GM12892 (cell line): ENCODE measurements around the gene TPSAB1.

Experiments used
- DNase-seq: peaks from one replicate; pipeline ENCODE4 v3.0.0; 2011; ENCODE audit not compliant: insufficient read length
- FAIRE-seq: peaks from 2 replicates; lab custom pipeline; 2011; peaks lifted over from hg19 to GRCh38; lab: Jason Lieb, UNC
- POLR2A ChIP-seq: IDR thresholded peaks from 2 replicates; pipeline ENCODE4 v1.6.1; 2011; ENCODE audit warnings: low read depth, low read length, control low read depth
- POLR2AphosphoS5 ChIP-seq: IDR thresholded peaks from 2 replicates; pipeline ENCODE4 v1.6.1; 2011; ENCODE audit warnings: low read depth, low read length, control low read depth
- TAF1 ChIP-seq: IDR thresholded peaks from 2 replicates; pipeline ENCODE4 v1.6.1; 2011; ENCODE audit warnings: low read depth, mild to moderate bottlenecking, control low read depth, low read length, borderline replicate concordance

TPSAB1 gene

DNA sequence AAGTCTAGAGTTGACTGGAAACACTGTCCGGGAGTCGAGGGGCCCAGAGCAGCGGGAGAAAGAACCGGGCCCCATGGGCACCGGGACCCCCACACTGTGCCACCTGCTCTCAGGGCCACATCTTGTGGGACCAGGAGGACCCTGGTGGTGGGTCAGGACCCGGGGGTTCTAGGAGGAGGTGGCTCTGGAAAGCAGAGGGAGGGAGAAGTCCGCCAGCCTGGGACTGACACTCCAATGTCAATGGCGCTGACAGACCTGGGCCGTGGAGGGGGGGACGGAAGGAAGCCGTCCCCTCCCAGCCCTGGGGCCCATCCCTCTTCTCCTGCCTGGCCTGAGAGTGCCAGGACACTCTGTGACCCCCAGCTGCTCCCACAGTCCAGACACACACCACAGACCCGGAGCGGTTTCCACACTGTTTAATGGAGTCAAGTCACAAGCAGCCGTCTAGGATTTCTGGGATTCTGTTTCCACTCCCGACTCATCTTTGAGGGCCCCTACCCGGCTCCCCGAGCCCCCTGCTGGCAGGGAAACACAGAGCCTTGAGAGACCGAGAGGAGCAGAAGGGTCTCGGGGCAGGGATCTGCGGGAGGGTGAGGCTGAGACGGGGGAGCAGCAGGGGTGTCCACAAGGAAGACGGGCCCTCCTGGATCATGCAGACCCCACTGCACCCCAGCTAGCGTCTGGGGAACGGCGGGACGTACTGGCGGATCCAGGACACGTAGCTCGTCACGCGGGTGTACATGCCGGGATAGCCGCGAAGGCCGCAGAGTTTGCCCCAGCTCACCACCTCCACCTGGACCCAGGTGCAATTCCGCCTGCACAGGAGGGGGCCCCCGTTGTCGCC is 45.4 kb downstream of the TPSAB1 start:
- DNase-seq (no peak), FAIRE-seq (no peak)
- TF ChIP-seq TAF1 (no peak), POLR2AphosphoS5 (no peak), POLR2A (no peak)

DNA sequence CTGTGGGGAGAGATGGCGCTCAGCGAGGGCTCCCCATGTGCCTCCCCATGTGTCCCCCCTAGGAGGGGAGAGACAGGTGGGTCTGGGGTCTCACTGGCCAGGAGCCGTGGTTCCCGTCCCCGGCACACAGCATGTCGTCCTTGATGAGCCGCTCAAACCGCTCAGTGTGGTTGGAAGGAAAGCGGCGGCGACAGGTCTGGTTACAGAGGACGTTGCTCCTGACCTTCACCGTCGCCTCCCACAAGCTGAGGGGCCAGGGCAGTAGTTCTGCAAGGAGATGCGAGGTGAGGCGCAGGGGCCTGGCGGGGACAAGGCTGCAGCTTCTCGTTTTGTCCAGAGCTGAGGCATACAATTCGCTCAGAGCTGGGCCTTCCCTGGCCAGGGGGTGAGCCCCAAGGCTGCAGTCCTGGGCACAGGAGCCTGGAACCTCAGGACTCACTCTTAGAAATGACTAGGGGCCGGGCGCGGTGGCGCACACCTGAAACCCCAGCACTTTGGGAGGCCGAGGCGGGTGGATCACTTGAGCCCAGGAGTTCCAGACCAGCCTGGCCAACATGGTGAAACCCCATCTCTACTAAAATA is 46.1 kb downstream of the TPSAB1 start:
- FAIRE-seq (no peak), DNase-seq (no peak)
- TF ChIP-seq POLR2AphosphoS5 (no peak), POLR2A (no peak), TAF1 (no peak)

DNA sequence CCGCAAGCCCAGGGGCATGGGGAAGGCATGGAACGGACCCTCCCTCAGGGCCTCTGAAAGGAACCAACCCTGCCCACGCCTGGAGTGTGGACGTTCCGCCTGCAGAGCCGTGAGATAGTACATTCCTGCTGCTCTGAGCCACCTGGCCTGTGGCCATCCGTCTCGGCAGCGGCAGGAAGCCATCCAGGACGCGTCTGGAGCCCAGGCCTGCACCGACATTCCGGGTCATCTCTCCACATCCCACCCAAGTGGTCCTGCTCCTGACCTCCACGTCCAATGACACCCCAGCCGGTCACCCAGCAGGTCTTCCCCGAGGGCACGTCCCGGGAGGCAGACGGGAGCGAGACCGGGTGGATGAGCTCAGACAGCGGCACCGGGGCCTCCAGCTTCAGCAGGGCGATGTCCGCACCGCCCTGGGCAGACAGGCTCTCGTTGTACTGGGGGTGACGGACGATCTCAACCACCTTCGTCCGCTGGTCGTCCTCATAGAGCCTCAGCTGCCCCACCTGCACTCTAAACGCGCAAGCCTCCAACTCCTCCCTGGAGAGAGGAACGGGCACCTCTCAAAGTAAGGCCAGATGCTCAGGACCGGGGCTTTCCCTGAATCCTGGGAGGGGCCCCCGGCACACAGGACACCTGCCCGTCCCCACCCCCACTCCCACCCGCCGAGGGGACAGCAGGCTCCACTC is 47.6 kb downstream of the TPSAB1 start:
- DNase-seq = no peak
- no peak for FAIRE-seq
- TF ChIP-seq TAF1 = no peak
- TF ChIP-seq POLR2AphosphoS5 = no peak
- TF ChIP-seq POLR2A = no peak

DNA sequence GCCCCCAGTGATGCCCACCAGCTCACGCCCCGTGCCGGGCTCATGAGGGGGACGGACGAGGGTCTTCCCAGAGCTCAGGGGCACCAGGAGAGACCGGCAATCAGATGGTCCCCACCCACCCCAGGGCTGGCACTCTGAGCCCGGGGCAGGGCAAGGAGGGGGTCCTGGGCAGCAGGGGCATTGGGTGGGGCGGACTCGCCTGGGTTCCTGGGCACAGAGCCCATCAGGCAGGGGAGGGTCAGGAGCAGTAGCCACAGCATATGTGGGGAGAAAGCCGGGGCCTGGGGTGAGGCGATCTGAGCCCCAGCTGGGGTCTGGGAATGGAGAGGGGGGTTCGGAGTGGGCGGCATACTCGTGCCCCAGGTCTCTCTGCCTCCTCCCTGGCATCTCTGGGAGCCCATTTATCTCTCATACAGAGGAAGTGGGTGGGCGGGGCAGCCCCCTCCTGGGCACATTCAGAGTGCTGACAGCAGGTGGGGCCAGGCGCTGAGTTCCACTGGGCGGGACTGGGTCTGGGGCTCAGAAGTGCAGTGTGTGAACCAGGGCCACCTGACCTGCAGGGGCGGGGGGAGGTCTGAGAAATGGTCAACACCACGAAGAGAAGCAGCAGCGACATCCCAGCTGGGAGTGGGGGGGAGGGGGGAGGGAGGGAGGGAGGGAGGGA is 48.4 kb downstream of the TPSAB1 start:
- TF ChIP-seq POLR2AphosphoS5 (no peak), TAF1 (no peak), POLR2A (no peak)
- no peak for FAIRE-seq
- DNase-seq = no peak

DNA sequence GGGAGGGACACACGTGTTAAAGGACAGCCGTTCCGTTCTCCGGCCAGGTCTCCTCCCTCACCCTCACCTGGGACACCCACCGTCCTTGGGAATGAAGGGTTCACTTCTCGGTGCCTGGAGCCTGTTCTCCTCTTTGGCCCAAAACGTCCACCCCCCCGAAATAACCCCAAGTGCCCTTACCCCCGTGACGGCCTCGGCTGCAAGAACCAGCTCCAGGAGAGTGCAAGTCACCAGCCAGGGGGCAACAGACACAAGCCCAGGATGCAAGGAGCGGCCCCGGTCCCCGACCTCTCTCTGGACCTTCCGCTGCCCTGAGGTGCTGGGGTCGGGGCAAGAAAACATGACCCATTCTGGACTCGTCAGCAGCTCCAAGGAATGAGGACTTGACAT is 49.0 kb downstream of the TPSAB1 start:
- TF ChIP-seq POLR2AphosphoS5 (no peak), TAF1 (no peak), POLR2A (no peak)
- FAIRE-seq (no peak), DNase-seq (no peak)

DNA sequence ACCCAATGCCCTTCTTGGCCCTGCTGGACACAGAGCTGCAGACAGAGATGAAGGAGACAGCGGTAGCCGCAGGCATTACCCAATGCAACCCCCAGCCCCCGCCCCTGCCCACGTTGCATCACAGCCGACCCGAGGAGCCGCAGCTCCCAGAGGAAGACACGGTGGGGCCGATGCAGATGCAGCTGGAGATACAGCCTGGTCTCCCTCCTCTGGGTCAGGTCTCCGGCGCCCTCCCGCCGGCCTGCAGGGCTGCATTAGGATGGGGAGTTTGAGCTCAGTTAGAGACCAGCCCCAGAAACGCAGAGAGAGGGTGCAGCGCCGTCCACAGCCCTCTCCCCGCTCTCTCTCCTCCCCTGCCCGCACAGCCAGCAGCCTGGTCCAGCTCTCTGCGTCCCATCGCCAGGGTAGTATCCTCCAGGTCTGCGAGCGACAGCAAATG is 49.6 kb downstream of the TPSAB1 start:
- no peak for TF ChIP-seq POLR2A
- no peak for TF ChIP-seq TAF1
- TF ChIP-seq POLR2AphosphoS5 = no peak
- FAIRE-seq (no peak), DNase-seq (no peak)

DNA sequence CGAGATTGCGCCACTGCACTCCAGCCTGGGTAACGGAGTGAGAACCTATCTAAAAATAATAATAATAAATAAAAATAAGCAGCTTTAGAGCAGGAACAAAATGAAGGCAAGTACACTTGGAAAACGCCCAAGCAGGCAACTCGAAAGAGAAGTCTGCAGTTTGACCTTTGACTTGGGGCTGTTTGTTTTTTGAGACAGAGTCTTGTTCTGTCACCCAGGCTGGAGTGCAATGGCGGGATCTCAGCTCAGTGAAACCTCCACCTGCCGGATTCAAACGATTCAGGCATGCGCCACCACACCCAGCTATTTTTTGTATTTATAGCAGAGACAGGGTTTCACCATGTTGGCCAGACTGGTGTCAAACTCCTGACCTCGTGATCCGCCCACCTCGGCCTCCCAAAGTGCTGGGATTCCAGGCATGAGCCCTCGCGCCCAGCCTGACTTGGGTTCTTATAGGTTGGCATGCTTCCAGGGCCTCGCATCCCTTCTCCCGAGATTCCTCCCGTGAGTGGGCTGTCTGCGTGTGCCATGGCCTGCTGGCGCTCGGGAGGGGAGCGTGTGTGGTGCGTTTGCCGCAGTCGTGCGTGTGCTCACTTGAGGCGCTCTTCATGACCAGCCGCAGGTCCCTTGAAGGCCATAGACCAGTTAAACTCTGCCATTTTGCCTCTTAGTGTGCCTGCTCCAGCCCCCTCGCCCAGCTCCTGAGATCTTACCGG is 50.5 kb downstream of the TPSAB1 start:
- TF ChIP-seq POLR2A = no peak
- TF ChIP-seq TAF1 = no peak
- TF ChIP-seq POLR2AphosphoS5 = no peak
- FAIRE-seq (no peak), DNase-seq (no peak)

DNA sequence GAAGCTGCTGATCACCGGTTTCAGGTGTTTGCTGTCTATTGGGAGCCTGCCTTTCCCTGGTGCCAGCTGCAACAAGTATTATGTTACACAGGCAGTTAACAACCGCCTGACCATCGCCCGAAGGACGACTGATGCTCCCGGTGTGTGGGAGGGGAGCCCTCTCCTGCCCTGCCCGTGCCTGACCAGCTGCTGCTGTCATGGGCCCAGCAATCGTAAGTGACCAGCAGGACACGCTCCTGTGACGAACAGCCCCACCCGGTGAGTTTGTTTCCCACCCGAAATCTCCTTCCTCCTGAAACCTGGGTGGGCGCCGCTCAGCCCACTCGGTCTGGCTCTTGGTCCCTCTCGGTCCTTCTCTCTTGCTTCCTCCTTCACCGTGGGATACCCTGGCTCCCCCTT is 51.1 kb downstream of the TPSAB1 start:
- no peak for FAIRE-seq
- TF ChIP-seq TAF1 (no peak), POLR2A (no peak), POLR2AphosphoS5 (no peak)
- no peak for DNase-seq
